Subcutaneous adipose tissue (tissue), 4 donors: Measurements from ENCODE around the gene MAGEE1. TPM values are rescaled to one million over a fixed set of nuclear protein-coding genes. Genes with fewer than 3 reads are reported as not detected.

Experiments used
- total RNA-seq, 4 donors: library from RNA; depleted of rRNA; stranded (reverse); fragments of >200 nt; gene quantifications; one replicate each; pipeline ENCODE4 v1.1.0, GENCODE V29; 2016
- TF ChIP-seq, protein P1 (sequence below): fragments of 450-650 bp; IDR thresholded peaks from one replicate; pipeline ENCODE4 v1.5.1; 2016; ENCODE audit warnings: low read depth, mild to moderate bottlenecking, control low read depth, antibody characterized with exemption, moderate library complexity

Gene MAGEE1
- total RNA-seq, 4 donors from 2014 or later, result 0.65 to 1.1 (median 0.89) TPM

DNA sequence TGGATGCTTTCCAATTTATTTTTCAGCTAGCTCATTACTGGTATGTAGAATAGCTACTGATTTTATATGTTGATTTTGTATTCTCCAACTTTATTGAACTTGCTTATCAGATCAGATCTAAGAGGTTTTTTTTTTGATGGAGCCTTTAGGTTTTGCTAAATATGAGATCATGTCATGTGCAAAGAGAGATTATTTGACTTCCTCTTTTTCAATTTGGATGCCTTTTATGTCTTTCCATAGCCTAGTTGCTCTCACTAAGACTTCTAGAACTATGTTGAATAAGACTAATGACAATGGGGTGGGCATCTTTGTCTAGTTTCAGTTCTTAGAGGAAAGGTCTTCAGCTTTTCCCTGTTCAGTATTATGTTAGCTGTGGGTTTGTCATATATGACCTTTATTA lies 11.7 kb downstream of the MAGEE1 start:
- TF ChIP-seq, protein P1, sequence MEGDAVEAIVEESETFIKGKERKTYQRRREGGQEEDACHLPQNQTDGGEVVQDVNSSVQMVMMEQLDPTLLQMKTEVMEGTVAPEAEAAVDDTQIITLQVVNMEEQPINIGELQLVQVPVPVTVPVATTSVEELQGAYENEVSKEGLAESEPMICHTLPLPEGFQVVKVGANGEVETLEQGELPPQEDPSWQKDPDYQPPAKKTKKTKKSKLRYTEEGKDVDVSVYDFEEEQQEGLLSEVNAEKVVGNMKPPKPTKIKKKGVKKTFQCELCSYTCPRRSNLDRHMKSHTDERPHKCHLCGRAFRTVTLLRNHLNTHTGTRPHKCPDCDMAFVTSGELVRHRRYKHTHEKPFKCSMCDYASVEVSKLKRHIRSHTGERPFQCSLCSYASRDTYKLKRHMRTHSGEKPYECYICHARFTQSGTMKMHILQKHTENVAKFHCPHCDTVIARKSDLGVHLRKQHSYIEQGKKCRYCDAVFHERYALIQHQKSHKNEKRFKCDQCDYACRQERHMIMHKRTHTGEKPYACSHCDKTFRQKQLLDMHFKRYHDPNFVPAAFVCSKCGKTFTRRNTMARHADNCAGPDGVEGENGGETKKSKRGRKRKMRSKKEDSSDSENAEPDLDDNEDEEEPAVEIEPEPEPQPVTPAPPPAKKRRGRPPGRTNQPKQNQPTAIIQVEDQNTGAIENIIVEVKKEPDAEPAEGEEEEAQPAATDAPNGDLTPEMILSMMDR, result no peak

DNA sequence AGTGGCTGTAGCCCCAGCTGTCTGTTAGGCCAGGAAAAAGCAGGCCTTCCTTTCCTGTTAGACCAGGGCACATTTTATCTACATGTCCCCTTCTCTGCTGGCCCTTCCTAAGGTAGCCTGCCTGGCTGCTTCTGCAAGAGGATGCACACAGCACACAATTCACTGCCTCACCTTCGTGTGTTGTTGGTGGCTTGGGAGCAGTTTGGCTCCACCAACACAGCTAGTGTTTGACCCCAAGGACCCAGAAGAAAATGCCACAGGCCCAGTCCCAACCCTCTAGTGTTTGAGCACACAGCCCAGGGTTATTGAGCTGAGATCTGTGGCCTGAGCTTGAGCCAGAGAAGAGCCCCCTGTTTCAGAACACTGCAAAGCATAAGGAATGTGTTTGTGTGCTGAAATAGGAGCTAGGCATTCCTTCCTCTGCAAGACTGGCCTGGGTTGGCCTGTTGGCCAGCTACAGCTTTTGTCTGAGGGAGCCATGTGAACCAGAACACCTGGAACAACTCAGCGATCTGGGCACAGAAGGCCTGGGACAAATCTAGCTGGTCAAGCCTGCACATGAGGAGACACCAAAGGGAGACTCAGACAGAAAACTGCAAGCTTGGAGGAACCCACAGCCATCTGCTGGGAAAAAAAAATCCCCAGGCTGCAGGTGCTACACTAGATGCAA lies 26.4 kb downstream of the MAGEE1 start:
- TF ChIP-seq, protein P1, result no peak

DNA sequence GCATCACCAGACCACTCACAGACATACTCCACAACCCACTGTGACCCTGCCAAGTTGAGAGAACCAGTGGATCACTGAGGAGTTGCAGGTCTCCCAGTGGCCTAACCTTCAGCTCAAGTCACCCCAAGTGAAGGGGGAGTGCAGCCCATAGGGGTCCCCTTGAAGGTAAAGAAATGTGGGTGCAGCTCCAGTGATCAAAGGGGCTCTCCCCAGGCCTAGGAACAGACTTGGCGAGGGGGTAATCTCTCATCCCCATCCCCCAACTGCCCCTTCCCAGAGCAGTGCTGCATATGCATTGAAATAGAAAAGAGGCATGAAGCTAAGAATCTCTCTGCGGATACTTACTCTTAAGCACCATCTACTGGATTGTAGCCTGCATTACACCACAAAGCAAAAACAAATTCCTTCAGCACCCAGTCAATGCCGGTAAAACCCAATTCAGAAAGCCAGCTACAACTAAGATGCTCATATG lies 27.0 kb downstream of the MAGEE1 start:
- TF ChIP-seq, protein P1, result no peak

DNA sequence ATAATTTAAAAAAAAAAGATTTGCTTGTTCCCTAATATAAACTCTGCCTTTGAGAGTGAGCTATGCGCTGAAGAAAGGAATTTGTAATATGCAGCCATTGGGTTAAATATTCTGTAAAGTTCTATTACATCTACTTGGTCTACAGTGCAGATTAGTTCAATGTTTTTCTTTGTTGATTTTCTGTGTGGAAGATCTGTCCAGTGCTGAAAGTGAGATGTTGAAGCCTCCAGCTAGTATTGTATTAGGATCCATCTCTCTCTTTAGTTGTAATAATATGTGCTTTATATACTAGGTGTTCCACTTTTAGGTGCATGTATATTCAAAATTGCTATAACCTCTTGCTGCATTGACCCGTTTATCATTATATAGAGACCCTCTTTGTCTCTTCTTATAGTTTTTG lies 49.8 kb downstream of the MAGEE1 start:
- TF ChIP-seq, protein P1, result no peak
